DOHH2 (cell line): ENCODE results near the gene AGXT.

Experiments
- H3F3A ChIP-seq: fragments of 200-600 bp; sonication (generic), shearing (Covaris generic); 2 replicates; pipeline ENCODE4 v1.6.0; 2016; ENCODE audit warnings: antibody characterized with exemption, mild to moderate bottlenecking; ENCODE audit not compliant: control insufficient read depth, insufficient read depth
- H3K27ac ChIP-seq: fragments of 200-600 bp; sonication (generic); 2 replicates; pipeline ENCODE4 v1.5.1; 2014; ENCODE audit warnings: low read depth, mild to moderate bottlenecking, low read length, moderate library complexity
- H3K27me3 ChIP-seq: fragments of 200-600 bp; sonication (generic); 2 replicates; pipeline ENCODE4 v1.6.1; 2014; ENCODE audit warnings: mild to moderate bottlenecking, low read length, mixed read lengths; ENCODE audit not compliant: control insufficient read depth
- H3K36me3 ChIP-seq: fragments of 200-600 bp; sonication (generic); 2 replicates; pipeline ENCODE4 v1.6.1; 2014; ENCODE audit warnings: mild to moderate bottlenecking, low read length, moderate library complexity, mixed read lengths; ENCODE audit not compliant: control insufficient read depth
- H3K4me1 ChIP-seq: fragments of 200-600 bp; sonication (generic); 2 replicates; pipeline ENCODE4 v1.6.1; 2014; ENCODE audit warnings: mild to moderate bottlenecking, low read length, mixed read lengths; ENCODE audit not compliant: control insufficient read depth
- H3K4me2 ChIP-seq: fragments of 200-600 bp; sonication (generic); 2 replicates; pipeline ENCODE4 v1.6.0; 2014; ENCODE audit warnings: mild to moderate bottlenecking, low read length, moderate library complexity
- H3K4me3 ChIP-seq: fragments of 200-600 bp; sonication (generic); 2 replicates; pipeline ENCODE4 v1.5.1; 2014; ENCODE audit warnings: mild to moderate bottlenecking, low read length, mixed read lengths
- H3K79me2 ChIP-seq: fragments of 200-600 bp; sonication (generic); 2 replicates; pipeline ENCODE4 v1.6.1; 2014; ENCODE audit warnings: mild to moderate bottlenecking, low read length, mixed read lengths; ENCODE audit not compliant: control insufficient read depth
- H3K9me2 ChIP-seq: fragments of 200-600 bp; sonication (generic); replicated peaks from 2 replicates; pipeline ENCODE4 v1.6.1; 2014; ENCODE audit warnings: mild to moderate bottlenecking, low read length, mixed read lengths; ENCODE audit not compliant: control insufficient read depth
- H3K9me3 ChIP-seq: fragments of 200-600 bp; sonication (generic); 2 replicates; pipeline ENCODE4 v1.6.1; 2014; ENCODE audit warnings: antibody characterized with exemption, low read length, mixed read lengths; ENCODE audit not compliant: control insufficient read depth, insufficient read depth
- H4K20me1 ChIP-seq: fragments of 200-600 bp; sonication (generic); 2 replicates; pipeline ENCODE4 v1.6.0; 2014; ENCODE audit warnings: low read depth, mild to moderate bottlenecking, antibody characterized with exemption, low read length, moderate library complexity; ENCODE audit not compliant: control insufficient read depth, insufficient read depth
- CTCF ChIP-seq: fragments of 200-600 bp; sonication (generic); IDR thresholded peaks from one replicate; pipeline ENCODE4 v1.5.1; 2014; ENCODE audit warnings: antibody characterized with exemption, mild to moderate bottlenecking, low read depth, low read length; ENCODE audit not compliant: poor library complexity, severe bottlenecking
- EZH2phosphoT487 ChIP-seq: fragments of 200-600 bp; sonication (generic); IDR thresholded peaks from 2 replicates; pipeline ENCODE4 v1.6.1; 2017; ENCODE audit warnings: borderline replicate concordance, mild to moderate bottlenecking, antibody characterized with exemption, low read length, moderate library complexity, mixed read lengths

AGXT gene

GRCh38 chr2:240904216-240905175 is 35.9 kb downstream of the AGXT start:
- TF ChIP-seq CTCF = no peak
- no peak for TF ChIP-seq EZH2phosphoT487
- no peaks in the 10 kb centered on the region for H3K27me3 ChIP-seq
- H3K36me3 ChIP-seq = no peaks in the 10 kb centered on the region
- H3K4me1 ChIP-seq = no peaks in the 10 kb centered on the region
- H3F3A ChIP-seq = no peaks in the 10 kb centered on the region
- no peaks in the 10 kb centered on the region for H3K9me2 ChIP-seq
- no peaks in the 10 kb centered on the region for H3K79me2 ChIP-seq
- H3K9me3 ChIP-seq = no peaks in the 10 kb centered on the region
- H3K4me3 ChIP-seq = no peak overlapping the region
- H4K20me1 ChIP-seq = no peaks in the 10 kb centered on the region
- H3K4me2 ChIP-seq = no peak overlapping the region
- H3K27ac ChIP-seq = no peak overlapping the region

GRCh38 chr2:240905176-240905781 is 36.7 kb downstream of the AGXT start:
- no peaks in the 10 kb centered on the region for H3K79me2 ChIP-seq
- H3F3A ChIP-seq = no peaks in the 10 kb centered on the region
- H3K27ac ChIP-seq = no peak overlapping the region
- H3K27me3 ChIP-seq = no peaks in the 10 kb centered on the region
- no peaks in the 10 kb centered on the region for H4K20me1 ChIP-seq
- no peak for TF ChIP-seq EZH2phosphoT487
- no peak for TF ChIP-seq CTCF
- H3K9me2 ChIP-seq = no peaks in the 10 kb centered on the region
- H3K36me3 ChIP-seq = no peaks in the 10 kb centered on the region
- no peak overlapping the region for H3K4me3 ChIP-seq
- no peak overlapping the region for H3K4me2 ChIP-seq
- H3K9me3 ChIP-seq = no peaks in the 10 kb centered on the region
- no peaks in the 10 kb centered on the region for H3K4me1 ChIP-seq

DNA sequence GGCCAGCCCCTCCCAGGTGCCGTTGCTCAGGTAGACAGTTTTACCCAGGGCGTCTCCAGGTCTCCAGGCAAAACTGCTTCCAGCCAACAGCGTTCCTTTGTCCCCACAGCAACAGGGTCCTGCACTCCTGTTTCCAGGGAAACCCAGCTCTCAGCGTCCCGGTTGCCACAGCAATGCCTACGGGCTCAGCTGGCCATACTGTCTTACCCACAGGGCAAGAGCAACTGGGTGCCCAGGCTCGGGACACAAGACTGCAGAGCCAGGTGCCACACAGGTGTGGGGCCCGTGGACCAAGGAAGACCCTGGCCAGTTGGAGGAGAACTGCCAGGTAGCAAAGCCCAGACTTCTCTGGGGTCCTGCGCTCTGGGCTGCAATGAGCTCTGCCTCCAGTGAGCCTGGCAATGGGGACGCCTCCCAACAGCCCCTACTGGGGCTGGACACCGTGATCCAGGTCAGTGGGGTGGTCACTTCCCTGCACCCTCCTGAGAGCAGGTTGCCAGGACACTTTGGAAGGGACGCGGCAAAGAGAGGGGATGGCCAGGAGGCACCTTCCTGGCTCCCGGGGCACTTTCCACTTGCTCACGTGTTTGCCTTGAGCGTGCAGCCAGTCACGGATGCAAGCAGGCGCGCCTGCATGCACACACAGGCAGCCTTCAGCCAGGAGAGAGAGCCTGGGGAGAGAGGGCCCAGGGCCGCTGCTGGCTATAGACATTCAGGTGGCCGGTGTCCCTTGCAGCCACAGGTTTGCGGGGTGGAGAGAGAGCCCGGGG is 37.7 kb downstream of the AGXT start, which contains the start of gene CROCC2:
CROCC2 (plus strand) TSS at position 196 of the 770 bp plus-strand sequence; CDS start at position 374, 178 bp downstream.
- Histone ChIP-seq H3K4me1 (no peaks in the 10 kb centered on the region), H3K27ac (no peak within 1 kb of the TSS), H3K4me3 (no peak within 1 kb of the TSS), H3K9me3 (no peaks in the 10 kb centered on the region), H3K9me2 (no peaks in the 10 kb centered on the region), H3K79me2 (no peaks in the 10 kb centered on the region), H3F3A (no peaks in the 10 kb centered on the region), H4K20me1 (no peaks in the 10 kb centered on the region), H3K36me3 (no peaks in the 10 kb centered on the region), H3K27me3 (no peaks in the 10 kb centered on the region), H3K4me2 (no peak within 1 kb of the TSS)
- TF ChIP-seq EZH2phosphoT487 = no peak
- TF ChIP-seq CTCF = no peak
